HCT116 (cell line): ENCODE data around the gene TTC23L.
"Not testable (repeated sequence)": the region's sequence is repeated elsewhere in the genome, so short reads cannot be mapped to it uniquely, and the experiment has no call there.

Experiments
- CTCF ChIP-seq, 3 experiments: fragments of 200-600 bp in 1 of 3; sonication (generic) in 1 of 3; IDR thresholded peaks in 2 of 3; conservative IDR thresholded peaks in 1 of 3; 2 replicates each; pipeline ENCODE4 v1.5.1; 2012 to 2017; ENCODE audit warnings: low read depth in 2 of 3, low read length in 2 of 3, antibody characterized with exemption in 1 of 3, borderline replicate concordance in 1 of 3, control low read depth in 1 of 3, mild to moderate bottlenecking in 1 of 3, mixed read lengths in 1 of 3, mixed run types in 1 of 3, moderate library complexity in 1 of 3; ENCODE audit not compliant: insufficient read depth in 1 of 3
- EZH2 ChIP-seq: fragments of 200-600 bp; sonication (generic); IDR thresholded peaks from 2 replicates; pipeline ENCODE4 v1.6.1; 2017; ENCODE audit warnings: antibody characterized with exemption, mixed run types
- POLR2A ChIP-seq: IDR thresholded peaks from 2 replicates; pipeline ENCODE4 v1.7.0; 2011; ENCODE audit warnings: borderline replicate concordance; ENCODE audit not compliant: insufficient read depth, insufficient read length; ENCODE audit errors: extremely low read depth
- POLR2AphosphoS5 ChIP-seq: IDR thresholded peaks from 2 replicates; pipeline ENCODE4 v1.6.1; 2011; ENCODE audit warnings: mild to moderate bottlenecking, low read depth, low read length, moderate library complexity
- REST ChIP-seq: IDR thresholded peaks from 2 replicates; pipeline ENCODE4 v1.6.1; 2012; ENCODE audit warnings: low read depth
- TCF7L2 ChIP-seq: IDR thresholded peaks from 2 replicates; pipeline ENCODE4 v1.7.0; 2011; ENCODE audit warnings: borderline replicate concordance, inconsistent platforms; ENCODE audit not compliant: insufficient read depth, insufficient read length; ENCODE audit errors: extremely low read depth
- ZFX ChIP-seq: fragments of 450-650 bp; IDR thresholded peaks from 2 replicates; pipeline ENCODE4 v1.6.1; 2017

DNA sequence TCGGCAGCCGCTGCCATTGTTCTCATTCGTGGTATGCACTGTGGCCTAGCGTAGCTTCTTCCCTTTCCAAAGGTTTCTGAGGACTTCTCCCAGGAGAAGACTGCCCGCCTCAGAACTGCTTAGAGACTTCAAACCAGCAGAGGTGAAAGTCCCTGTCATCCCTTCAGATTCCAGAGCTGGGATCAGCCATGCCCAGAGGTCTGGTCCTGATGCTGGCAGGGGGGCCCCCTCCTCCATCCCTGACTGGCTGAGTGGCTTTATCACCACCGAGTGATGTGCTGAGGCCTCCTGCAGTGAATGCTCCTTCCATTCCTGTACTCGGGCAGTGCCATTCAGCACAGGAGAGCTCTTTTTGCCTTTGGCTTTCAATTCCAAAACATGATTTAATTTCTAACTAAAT, 8.1 kb upstream of the TTC23L start:
- not testable (repeated sequence) for TF ChIP-seq CTCF (IDR thresholded peaks at IDR 0.05 in 2 of 3, conservative IDR thresholded peaks at IDR 0.05 in 1 of 3; ENCODE audit: borderline replicate concordance in 1 of 3, insufficient read depth in 1 of 3, low read depth in 2 of 3, low read length in 2 of 3); TCF7L2; POLR2AphosphoS5; POLR2A; EZH2; REST; ZFX
